ENCODE data around the gene SYNPO2. TPM values are rescaled to one million over a fixed set of nuclear protein-coding genes. Genes with fewer than 3 reads are reported as not detected.

SYNPO2 gene
- total RNA-seq, 2 experiments from 2014 or later, result 0.13 to 0.18 TPM

DNA sequence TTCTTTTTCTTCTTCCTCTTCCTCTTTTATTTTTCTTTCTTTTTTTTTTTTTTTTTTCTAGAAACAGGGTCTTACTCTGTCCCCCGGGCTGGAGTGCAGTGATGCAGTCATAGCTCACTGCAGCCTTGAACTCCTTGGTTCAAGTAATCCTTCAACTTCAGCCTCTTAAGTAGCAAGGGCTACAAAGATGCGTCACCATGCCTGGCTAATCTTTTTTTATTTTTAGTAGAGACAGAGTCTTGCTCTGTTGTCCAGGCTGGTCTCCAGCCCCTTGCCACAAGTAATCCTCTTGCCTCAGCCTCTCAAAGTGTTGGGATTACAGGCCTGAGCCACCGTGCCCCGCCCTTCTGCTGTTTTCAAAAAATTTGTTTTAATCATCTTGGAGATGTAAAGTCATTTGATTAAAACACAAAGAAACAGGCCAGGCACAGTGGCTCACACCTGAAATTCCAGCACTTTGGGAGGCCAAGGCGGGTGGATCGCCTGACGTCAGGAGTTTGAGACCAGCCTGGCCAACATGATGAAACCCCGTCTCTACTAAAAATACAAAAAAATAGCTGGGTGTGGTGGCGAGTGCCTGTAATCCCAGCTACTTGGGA is 28.1 kb downstream of the SYNPO2 start:
- ATAC-seq, result no peak
- ChIA-PET POLR2A (no interaction called here), CTCF (no interaction called here)
- Mint-ChIP-seq H3K27me3 (peaks cover 12% of the 10 kb centered on the region), H3K4me1 (ENCODE audit: low read depth) (no peaks in the 10 kb centered on the region), H3K9me3 (no peaks in the 10 kb centered on the region), H3K36me3 (ENCODE audit: low read depth) (no peaks in the 10 kb centered on the region), H3K4me3 (no peak overlapping the region), H3K27ac (no peak overlapping the region)
- intact Hi-C loops (cut with micrococcal nuclease), result no loop called here
- no peak for DNase-seq
- TF ChIP-seq, protein P1, sequence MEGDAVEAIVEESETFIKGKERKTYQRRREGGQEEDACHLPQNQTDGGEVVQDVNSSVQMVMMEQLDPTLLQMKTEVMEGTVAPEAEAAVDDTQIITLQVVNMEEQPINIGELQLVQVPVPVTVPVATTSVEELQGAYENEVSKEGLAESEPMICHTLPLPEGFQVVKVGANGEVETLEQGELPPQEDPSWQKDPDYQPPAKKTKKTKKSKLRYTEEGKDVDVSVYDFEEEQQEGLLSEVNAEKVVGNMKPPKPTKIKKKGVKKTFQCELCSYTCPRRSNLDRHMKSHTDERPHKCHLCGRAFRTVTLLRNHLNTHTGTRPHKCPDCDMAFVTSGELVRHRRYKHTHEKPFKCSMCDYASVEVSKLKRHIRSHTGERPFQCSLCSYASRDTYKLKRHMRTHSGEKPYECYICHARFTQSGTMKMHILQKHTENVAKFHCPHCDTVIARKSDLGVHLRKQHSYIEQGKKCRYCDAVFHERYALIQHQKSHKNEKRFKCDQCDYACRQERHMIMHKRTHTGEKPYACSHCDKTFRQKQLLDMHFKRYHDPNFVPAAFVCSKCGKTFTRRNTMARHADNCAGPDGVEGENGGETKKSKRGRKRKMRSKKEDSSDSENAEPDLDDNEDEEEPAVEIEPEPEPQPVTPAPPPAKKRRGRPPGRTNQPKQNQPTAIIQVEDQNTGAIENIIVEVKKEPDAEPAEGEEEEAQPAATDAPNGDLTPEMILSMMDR (IDR thresholded peaks at IDR 0.05), result no peak

DNA sequence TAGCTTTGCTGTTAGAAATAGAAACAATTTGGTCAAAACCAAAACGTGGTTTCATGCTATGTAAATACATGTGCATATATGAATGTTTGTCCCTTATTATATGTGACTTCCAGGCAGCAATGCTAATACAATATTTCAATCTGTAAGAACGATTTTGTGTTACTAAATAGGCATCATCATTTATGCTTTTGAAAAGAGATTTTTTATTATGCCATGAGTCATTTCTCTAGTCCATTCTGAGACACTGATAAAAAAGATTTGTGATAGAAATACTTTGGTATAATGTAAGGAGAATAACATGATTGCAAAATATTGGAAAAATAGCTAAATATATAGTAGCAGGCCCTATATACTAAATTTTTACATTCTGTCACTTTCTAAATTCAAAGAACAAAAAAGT is 28.9 kb downstream of the SYNPO2 start:
- H3K27me3 Mint-ChIP-seq, result peaks cover 14% of the 10 kb centered on the region
- no peaks in the 10 kb centered on the region for H3K36me3 Mint-ChIP-seq (ENCODE audit: low read depth)
- ChIA-PET POLR2A (no interaction called here), CTCF (no interaction called here)
- ATAC-seq, result no peak
- no peak for DNase-seq
- H3K4me1 Mint-ChIP-seq (ENCODE audit: low read depth), result no peaks in the 10 kb centered on the region
- TF ChIP-seq, protein P1 (IDR thresholded peaks at IDR 0.05), result no peak
- intact Hi-C loops (cut with micrococcal nuclease), result no loop called here
- no peak overlapping the region for H3K27ac Mint-ChIP-seq
- no peak overlapping the region for H3K4me3 Mint-ChIP-seq
- H3K9me3 Mint-ChIP-seq, result no peaks in the 10 kb centered on the region

DNA sequence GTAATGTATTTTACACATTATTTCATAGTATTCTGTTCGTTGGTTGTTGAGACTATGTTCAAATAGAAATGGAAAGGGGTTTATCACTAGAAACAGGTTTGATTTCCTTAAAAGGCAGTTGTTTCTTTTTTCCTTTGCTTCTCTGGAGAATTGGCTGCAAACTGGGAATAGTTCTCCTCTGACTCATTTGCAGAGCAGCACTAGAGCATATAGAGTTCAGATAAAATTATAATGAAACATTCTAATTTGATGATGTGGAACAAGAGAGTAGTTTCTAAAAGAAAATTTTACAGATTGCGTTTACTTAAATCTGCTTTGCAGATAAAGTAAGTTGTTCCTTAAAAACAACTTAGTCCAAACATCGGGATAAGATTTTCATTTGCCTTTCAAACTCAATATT is 29.7 kb downstream of the SYNPO2 start:
- ChIA-PET POLR2A (no interaction called here), CTCF (no interaction called here)
- DNase-seq (no peak), ATAC-seq (no peak)
- Mint-ChIP-seq H3K4me3 (no peak overlapping the region), H3K36me3 (ENCODE audit: low read depth) (no peaks in the 10 kb centered on the region), H3K27ac (no peak overlapping the region), H3K27me3 (peaks cover 13% of the 10 kb centered on the region), H3K9me3 (no peaks in the 10 kb centered on the region), H3K4me1 (ENCODE audit: low read depth) (no peaks in the 10 kb centered on the region)
- intact Hi-C loops (cut with micrococcal nuclease), result no loop called here
- TF ChIP-seq, protein P1 (IDR thresholded peaks at IDR 0.05), result no peak

GRCh38 chr4:118920247-118920646 is 31.6 kb downstream of the SYNPO2 start:
- intact Hi-C loops (cut with micrococcal nuclease), result no loop called here
- Mint-ChIP-seq H3K36me3 (ENCODE audit: low read depth) (no peaks in the 10 kb centered on the region), H3K9me3 (no peaks in the 10 kb centered on the region), H3K27me3 (peaks cover 7% of the 10 kb centered on the region), H3K4me1 (ENCODE audit: low read depth) (no peaks in the 10 kb centered on the region), H3K4me3 (no peak overlapping the region), H3K27ac (no peak overlapping the region)
- DNase-seq (no peak), ATAC-seq (no peak)
- TF ChIP-seq, protein P1 (IDR thresholded peaks at IDR 0.05), result no peak
- ChIA-PET CTCF (no interaction called here), POLR2A (no interaction called here)

DNA sequence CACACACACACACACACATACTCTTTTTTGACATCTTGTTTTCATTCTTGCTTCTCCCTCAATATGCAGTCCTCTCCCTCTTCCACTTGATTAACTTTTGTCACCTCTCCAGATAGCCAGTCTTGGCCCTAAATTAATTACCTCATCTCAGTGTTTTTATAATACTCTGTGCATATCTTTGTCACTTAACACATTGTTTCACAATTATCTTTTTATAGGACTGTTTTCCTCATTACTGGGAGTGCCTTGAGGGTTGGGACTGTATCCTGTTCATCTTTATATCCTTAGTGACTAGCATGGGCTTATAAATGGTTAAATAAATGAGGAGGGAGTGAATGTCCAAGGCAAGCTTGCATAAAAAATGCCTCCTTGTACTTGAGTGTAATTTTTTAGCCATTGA is 33.1 kb downstream of the SYNPO2 start:
- DNase-seq, result no peak
- intact Hi-C loops (cut with micrococcal nuclease), result no loop called here
- no peaks in the 10 kb centered on the region for H3K36me3 Mint-ChIP-seq (ENCODE audit: low read depth)
- ChIA-PET CTCF (no interaction called here), POLR2A (no interaction called here)
- no peaks in the 10 kb centered on the region for H3K9me3 Mint-ChIP-seq
- H3K4me3 Mint-ChIP-seq, result no peak overlapping the region
- no peak for ATAC-seq
- peaks cover 7% of the 10 kb centered on the region for H3K27me3 Mint-ChIP-seq
- no peaks in the 10 kb centered on the region for H3K4me1 Mint-ChIP-seq (ENCODE audit: low read depth)
- H3K27ac Mint-ChIP-seq, result no peak overlapping the region
- TF ChIP-seq, protein P1 (IDR thresholded peaks at IDR 0.05), result no peak
